HG02588 (cell line): ENCODE measurements around the gene TTN.
"Not testable (repeated sequence)": the region's sequence is repeated elsewhere in the genome, so short reads cannot be mapped to it uniquely, and the experiment has no call there.

Experiments
- ATAC-seq: cut with Tn5 transposase; IDR thresholded peaks from one replicate; pipeline ENCODE4 v1.9.1; 2021; ENCODE audit warnings: mild to moderate bottlenecking, moderate library complexity; ENCODE audit not compliant: unreplicated experiment

TTN gene

DNA sequence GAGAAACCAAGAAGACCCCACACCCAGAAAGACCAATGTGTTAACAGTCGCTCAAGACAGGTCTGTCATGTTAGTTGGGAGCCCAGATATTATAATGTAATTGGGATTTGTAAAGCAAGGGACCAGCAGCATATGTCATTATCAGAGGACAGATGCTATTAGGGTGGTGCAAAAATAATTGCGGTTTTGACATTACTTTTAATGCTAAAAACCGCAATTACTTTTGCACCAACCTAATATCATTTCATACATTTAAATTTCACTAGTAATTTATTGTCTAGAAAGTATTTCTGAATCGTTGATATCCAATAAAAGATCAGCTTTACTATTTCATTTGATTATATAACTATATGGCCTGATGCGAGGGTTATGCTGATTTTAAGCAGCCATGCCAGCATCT is 131.2 kb downstream of the TTN start:
- ATAC-seq: no peak

DNA sequence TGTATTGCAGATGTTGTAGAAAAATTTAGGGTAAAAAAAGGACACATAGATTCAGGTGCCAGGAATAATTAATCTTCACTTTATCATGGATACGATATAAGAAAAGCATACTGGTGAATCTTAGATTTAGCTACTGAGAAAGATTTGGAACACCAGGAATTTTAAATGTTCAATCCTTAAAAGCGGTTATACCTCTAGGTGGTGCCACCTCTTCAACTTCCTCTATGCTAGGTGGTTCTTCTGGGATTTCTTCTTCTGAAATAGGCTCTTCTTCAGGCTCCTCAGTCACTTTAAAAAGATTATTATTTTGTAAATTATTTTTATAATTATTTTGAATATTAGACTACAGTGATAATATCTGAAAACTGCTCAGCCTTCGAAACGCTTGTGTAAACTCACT is 133.1 kb downstream of the TTN start:
- no peak for ATAC-seq

GRCh38 chr2:178666458-178666857 is 140.8 kb downstream of the TTN start:
- no peak for ATAC-seq

DNA sequence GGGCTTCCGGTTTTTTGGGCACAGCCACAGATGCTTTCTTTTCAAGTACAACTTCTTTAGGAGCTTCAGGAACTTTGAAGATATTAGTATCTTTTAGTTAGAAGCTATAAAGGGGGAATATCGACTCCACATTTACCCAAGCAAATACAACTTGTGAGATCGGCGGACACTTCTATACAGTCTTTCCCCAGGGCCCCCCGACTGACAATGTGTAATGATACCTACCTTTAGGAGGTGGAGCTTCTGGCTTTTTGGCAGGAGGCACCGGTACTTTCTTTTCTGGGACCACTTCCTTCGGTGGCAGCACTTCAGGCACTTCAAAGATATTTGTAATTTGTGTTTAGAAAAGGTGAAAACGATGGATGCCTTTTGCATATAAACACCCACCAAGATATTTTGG is 148.7 kb downstream of the TTN start:
- not testable (repeated sequence) for ATAC-seq

DNA sequence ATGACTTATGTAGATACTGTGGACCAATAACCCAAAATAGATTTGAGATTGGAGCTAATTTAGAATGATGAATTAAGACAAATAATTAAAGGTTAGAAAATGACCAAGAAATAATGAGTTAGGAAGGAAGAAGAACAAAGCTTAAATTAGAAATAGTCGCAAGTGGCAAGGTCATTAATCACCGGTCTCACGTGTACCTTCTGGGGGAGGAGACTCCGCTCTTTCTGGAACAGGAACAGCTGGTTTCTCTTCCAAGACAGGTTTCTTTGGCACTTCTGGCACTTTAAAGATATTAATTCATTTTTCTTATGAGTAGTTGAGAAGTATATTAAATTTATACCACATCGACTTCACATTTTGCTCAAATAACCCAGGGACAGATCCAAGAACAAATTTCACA is 156.7 kb downstream of the TTN start:
- ATAC-seq: no peak

DNA sequence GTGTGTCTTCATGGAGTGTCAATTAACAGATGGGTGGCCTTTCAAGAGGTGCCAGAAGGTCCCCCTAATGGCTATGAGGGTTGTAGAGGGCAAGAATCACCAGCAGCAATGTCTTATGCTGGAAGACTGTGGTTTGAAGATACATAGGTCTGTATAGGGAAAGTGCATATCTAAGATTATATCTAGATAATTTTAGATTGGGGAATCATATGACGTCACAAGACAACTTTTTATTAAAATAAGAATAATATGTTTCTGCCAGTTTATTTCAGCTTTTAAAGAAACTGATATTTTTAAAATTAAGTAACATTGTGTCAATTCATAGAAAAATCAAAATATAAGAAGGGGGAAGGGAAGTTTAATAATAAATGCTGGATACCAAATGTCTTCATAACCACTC is 162.3 kb downstream of the TTN start:
- ATAC-seq: no peak

- ATAC-seq: no peak
Measured at GRCh38 chr2:178641498-178641897, 165.7 kb downstream of the TTN start.

DNA sequence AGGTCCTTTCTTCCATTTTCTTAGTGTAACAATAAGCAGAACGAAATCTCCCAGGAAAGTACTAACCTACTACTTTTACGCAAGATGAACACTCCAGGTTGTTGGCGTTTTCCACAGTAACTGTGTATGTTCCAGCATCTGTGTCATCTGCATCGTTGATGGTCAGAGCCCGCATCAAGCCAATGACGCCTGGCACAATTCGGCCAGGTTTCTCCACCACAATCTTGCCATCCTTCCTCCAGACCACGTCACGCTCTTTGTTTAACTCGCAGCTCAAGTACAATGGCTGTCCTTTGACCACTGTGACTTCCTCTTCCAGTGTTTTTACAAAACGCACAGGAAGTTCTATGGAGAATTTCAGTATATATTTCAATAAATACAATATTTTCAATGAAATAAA is 171.3 kb downstream of the TTN start:
- no peak for ATAC-seq

DNA sequence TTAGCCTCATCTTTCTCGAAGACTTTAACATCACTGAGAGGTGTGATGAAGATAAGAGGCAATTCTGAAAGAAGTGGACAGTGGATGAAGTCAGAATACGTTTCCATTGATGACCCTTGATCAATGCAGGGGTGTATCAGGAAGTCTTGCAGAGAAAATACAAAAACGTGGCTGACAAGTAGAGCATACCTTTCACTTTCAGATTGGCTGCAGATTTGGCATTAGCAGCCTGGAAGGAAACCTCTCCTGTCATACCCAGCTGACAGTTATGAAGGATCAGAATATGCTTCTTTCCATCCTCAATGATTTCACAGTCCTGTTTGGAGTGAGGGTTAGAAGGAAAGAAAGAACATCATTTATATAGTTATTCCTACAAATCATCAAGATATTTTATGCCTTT is 174.5 kb downstream of the TTN start:
- no peak for ATAC-seq

DNA sequence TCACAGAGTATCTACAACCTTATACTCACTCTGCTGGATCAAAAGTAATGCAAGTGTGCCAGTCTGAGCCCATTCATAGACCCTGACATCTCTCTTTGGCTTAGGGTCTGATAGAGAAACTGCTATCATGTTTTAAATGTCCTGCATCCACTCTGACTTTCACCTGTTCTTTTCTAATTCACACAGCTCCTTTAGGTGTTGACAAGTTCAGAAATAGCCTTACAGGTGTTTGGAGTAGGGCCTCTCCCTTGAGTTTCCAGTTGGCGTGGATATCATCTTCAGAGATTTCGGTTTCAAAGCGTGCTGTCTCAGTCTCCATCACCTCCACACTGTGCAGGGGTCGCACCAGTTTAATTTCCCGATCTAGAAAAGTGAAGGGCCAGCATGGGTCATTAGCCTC is 176.6 kb downstream of the TTN start:
- ATAC-seq: no peak

- no peak for ATAC-seq
Measured at GRCh38 chr2:178629463-178629862, 177.8 kb downstream of the TTN start.

- no peak for ATAC-seq
Measured at GRCh38 chr2:178628605-178629004, 178.6 kb downstream of the TTN start.

DNA sequence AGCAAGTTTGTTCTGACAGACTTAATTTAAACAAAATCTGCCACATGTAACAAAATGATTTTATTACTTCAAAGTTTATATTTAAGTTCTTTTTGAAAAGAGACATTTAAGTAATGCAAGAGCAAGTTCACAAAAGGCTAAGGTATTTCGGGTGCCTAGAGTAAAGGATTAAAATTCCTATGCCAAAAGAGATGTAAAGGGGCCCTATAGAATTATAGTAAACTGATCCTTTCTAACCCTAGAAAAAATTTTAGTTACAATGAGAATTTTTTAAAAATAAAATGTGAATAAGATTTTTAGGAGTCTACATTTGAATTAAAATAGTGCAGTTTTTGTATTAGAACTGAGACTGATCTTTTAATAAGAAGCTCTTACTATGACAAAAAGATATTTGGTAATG is 179.8 kb downstream of the TTN start:
- ATAC-seq: no peak

- ATAC-seq: no peak
Measured at GRCh38 chr2:178615969-178616368, 191.3 kb downstream of the TTN start.

- ATAC-seq: no peak
Measured at GRCh38 chr2:178602901-178603300, 204.3 kb downstream of the TTN start.

- ATAC-seq: no peak
Measured at GRCh38 chr2:178592655-178593054, 214.6 kb downstream of the TTN start.

DNA sequence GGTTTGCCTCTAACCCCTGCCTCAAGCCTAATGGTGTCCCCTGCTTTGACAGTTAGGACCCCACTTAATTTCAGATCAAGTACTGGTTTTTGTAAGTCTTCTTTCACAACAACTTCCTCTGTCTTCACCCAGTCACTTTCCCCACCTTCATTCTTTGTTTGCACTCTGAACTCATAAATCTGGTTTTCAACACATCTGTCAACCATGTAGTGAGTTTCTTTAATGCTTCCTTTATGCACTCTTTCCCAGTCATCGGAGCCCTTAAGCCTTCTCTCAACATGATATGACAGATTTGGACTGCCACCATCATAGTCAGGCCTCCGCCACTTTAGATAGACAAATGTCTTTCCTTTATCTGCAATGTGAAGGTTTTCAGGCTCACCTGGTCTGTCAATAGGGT is 217.9 kb downstream of the TTN start:
- ATAC-seq: no peak

DNA sequence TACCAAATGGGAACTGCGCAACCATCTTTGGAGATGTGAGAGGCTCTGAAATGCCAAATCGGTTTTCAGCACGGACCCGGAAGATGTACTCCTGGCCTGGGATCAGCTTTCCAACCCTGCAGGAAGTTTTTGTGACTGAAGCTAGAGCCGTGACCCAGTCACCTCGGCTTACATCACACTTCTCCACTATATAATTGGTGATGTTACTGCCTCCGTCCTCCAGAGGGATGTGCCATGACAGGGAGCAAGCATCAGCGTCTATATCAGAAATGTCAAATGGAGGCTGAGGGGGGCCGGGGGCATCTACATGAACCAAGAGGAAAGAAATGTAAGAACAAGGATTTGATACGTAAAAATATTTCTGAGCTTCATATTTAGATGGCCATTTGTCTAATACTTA is 222.6 kb downstream of the TTN start:
- no peak for ATAC-seq

DNA sequence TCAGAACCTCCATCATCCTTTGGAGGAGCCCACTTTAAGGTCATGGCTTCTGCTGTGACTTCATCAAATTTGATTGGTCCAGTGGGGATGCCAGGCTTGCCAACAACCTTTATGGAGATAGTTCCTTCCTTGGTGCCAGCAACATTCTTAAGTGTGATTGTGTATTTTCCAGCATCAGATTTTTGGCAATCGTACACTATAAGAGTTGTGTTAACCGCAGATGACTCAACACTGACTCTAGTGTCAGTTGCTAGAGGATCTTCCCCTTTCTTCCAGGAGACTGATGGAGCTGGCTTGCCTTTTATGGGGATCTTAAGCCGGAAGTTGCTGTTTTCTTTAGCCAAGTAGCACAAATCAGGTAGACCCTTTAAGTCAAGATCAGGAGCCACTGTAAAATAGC is 228.2 kb downstream of the TTN start:
- ATAC-seq: no peak

GRCh38 chr2:178574789-178575188 is 232.4 kb downstream of the TTN start:
- no peak for ATAC-seq

DNA sequence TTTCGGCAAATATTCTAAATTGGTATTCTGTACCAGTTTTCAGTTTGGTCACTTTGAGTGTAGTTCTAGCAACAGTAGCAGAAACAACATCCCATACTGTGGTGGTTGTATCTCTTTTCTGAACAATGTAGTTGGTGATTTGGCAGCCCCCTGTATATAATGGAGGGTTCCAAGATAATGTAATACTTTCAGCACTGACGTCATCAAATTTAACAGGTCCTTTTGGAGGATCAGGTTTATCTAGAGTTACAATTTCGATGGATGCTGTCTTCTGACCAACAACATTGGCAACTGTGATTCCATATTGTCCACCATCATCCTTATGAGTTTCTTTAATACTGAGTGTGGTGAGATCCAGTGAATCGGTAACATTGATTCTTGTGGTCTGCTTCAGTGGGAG is 239.0 kb downstream of the TTN start:
- no peak for ATAC-seq

DNA sequence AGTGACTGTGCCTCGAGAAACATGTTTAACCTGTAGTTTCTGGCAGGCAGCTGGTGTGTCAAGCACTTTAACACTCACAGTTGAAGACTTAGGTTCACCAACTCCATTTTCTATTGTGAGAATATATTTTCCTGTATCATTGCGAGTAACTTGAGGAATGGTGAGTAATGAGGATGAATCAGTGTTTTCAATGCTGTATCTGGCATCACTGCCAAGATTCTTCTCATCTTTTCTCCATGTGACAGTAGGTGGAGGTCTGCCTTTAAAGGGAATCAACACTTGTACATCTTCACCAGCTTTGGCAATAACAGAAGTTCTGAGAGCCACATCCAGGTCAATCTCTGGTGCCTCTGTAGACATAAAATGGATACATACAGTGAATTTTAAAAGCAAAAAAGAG is 254.2 kb downstream of the TTN start:
- ATAC-seq: no peak

- ATAC-seq: no peak
Measured at GRCh38 chr2:178550352-178550751, 256.9 kb downstream of the TTN start.

DNA sequence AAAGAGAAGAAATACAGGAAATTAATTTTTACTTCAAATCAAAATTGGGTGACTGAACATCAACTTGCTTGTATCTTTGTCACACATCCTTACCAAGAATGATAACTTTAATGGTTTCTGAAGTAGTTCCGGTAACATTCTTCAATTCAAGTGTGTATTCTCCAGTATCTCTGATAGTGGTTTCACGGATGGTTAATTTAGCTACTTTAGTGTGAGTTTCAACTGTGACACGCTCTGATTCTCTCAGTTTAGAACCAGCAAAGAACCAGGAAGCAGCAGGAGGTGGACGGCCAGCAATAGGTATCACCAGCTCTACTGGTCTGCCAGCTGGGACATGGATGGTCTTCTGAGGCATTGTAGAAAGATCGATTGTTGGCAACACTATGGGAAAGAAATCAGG is 264.7 kb downstream of the TTN start:
- ATAC-seq: no peak
